ENCODE data around the gene DLEC1. TPM values are rescaled to one million over a fixed set of nuclear protein-coding genes. Genes with fewer than 3 reads are reported as not detected.

The DLEC1 gene
- total RNA-seq, 2 experiments from 2014 or later, result 3.8 to 4.2 TPM

GRCh38 chr3:38102444-38102814 lies 63.4 kb downstream of the DLEC1 start:
- no peak for DNase-seq
- Mint-ChIP-seq H3K9me3 (peaks cover 8% of the 10 kb centered on the region), H3K36me3 (ENCODE audit: low read depth) (no peaks in the 10 kb centered on the region), H3K27ac (no peak overlapping the region), H3K4me1 (no peaks in the 10 kb centered on the region), H3K27me3 (peaks cover 4% of the 10 kb centered on the region), H3K4me3 (no peak overlapping the region)
- ChIA-PET POLR2A (no interaction called here), CTCF (interaction anchor here (1.2 kb wide), 1 partner anchor 127 kb away, joined by 3 read pairs; no protein-coding TSS in a partner anchor)

- CTCF ChIA-PET, result no interaction called here
- Mint-ChIP-seq H3K9me3 (peaks cover 8% of the 10 kb centered on the region), H3K27ac (no peak overlapping the region)
Observed at GRCh38 chr3:38105525-38105924, 66.5 kb downstream of the DLEC1 start.

DNA sequence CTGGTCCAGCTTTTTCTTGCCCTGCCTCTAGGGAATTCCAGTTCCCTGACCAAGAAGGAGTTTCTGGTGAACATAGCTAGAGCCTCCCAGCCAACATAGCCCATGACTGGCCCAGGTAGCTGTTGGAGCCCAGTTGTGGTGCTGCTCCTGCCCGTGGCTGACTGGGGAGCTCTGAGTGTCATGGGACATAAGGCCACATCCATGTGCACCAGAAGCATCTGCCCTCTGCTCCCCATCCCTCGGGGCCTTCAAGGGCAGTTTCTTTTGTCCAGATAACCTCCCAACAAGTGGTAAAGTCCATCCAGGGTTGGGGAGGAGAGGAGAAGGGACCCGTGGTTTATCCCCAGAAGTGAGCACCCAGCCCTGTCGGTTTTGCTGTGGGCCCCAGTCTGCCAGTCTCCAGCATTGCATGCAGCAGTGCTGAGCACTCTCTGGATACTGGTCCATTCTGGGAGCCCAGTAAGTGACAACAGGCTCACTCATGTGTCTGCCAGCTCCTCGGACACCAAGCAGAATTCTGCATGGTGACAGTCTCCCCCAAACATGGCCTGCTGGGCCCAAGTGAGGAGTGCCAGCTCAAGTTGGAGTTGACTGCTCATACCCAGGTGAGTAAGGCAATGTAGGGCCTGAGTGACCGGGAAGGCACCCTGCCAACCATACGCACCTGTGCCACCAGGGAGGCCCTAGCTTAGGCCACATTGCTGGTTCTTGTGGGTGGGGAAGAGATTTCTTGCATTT lies 69.1 kb downstream of the DLEC1 start:
- H3K9me3 Mint-ChIP-seq, result peaks cover 8% of the 10 kb centered on the region
- H3K4me1 Mint-ChIP-seq, result no peaks in the 10 kb centered on the region
- H3K36me3 Mint-ChIP-seq (ENCODE audit: low read depth), result no peaks in the 10 kb centered on the region
- H3K4me3 Mint-ChIP-seq, result no peak overlapping the region
- peaks cover 4% of the 10 kb centered on the region for H3K27me3 Mint-ChIP-seq
- no peak for DNase-seq
- ChIA-PET POLR2A (interaction anchor here (1.5 kb wide), 1 partner anchor 9 kb away, joined by 3 read pairs; no protein-coding TSS in a partner anchor), CTCF (interaction anchor here (1.4 to 1.6 kb wide), 2 partner anchors 9 to 239 kb away, joined by 3 to 4 read pairs; partner anchors contain the start of gene XYLB)
- no peak overlapping the region for H3K27ac Mint-ChIP-seq

More at GRCh38 chr3:38105525-38105924, 66.5 kb downstream of the DLEC1 start:
- POLR2A ChIA-PET, result no interaction called here
- DNase-seq, result no peak
- Mint-ChIP-seq H3K4me3 (no peak overlapping the region), H3K27me3 (peaks cover 4% of the 10 kb centered on the region), H3K36me3 (ENCODE audit: low read depth) (no peaks in the 10 kb centered on the region), H3K4me1 (no peaks in the 10 kb centered on the region)

GRCh38 chr3:38108649-38109579 lies 69.9 kb downstream of the DLEC1 start:
- Mint-ChIP-seq H3K27ac (no peak overlapping the region), H3K4me3 (no peak overlapping the region), H3K36me3 (ENCODE audit: low read depth) (no peaks in the 10 kb centered on the region), H3K27me3 (peaks cover 1% of the 10 kb centered on the region), H3K9me3 (peaks cover 8% of the 10 kb centered on the region), H3K4me1 (no peaks in the 10 kb centered on the region)
- CTCF ChIA-PET, result interaction anchor here (1.4 kb wide), 1 partner anchor 238 kb away, joined by 3 read pairs; the partner anchor contains the start of gene XYLB
- POLR2A ChIA-PET, result interaction anchor here (1.5 kb wide), 1 partner anchor 8 kb away, joined by 3 read pairs; no protein-coding TSS in a partner anchor
- no peak for DNase-seq

- H3K4me1 Mint-ChIP-seq, result no peaks in the 10 kb centered on the region
Observed at GRCh38 chr3:38109580-38110313, 70.7 kb downstream of the DLEC1 start.

GRCh38 chr3:38110314-38111050 lies 71.5 kb downstream of the DLEC1 start:
- no peak for DNase-seq
- POLR2A ChIA-PET, result no interaction called here
- CTCF ChIA-PET, result no interaction called here
- Mint-ChIP-seq H3K27me3 (no peaks in the 10 kb centered on the region), H3K4me1 (no peaks in the 10 kb centered on the region), H3K9me3 (peaks cover 3% of the 10 kb centered on the region), H3K4me3 (no peak overlapping the region), H3K36me3 (ENCODE audit: low read depth) (no peaks in the 10 kb centered on the region), H3K27ac (no peak overlapping the region)

More at GRCh38 chr3:38109580-38110313, 70.7 kb downstream of the DLEC1 start:
- Mint-ChIP-seq H3K4me3 (no peak overlapping the region), H3K36me3 (ENCODE audit: low read depth) (no peaks in the 10 kb centered on the region), H3K9me3 (peaks cover 4% of the 10 kb centered on the region), H3K27ac (no peak overlapping the region), H3K27me3 (peaks cover 1% of the 10 kb centered on the region)
- ChIA-PET CTCF (no interaction called here), POLR2A (no interaction called here)
- no peak for DNase-seq

- ChIA-PET CTCF (no interaction called here), POLR2A (interaction anchor here (0.5 kb wide), 1 partner anchor 245 kb away, joined by 4 read pairs; no protein-coding TSS in a partner anchor)
- Mint-ChIP-seq H3K4me3 (no peak overlapping the region), H3K9me3 (no peaks in the 10 kb centered on the region), H3K4me1 (no peaks in the 10 kb centered on the region), H3K36me3 (ENCODE audit: low read depth) (no peaks in the 10 kb centered on the region), H3K27ac (no peak overlapping the region), H3K27me3 (no peaks in the 10 kb centered on the region)
- DNase-seq, result no peak
Observed at GRCh38 chr3:38111201-38111600, 72.2 kb downstream of the DLEC1 start.

- no peaks in the 10 kb centered on the region for H3K36me3 Mint-ChIP-seq (ENCODE audit: low read depth)
- CTCF ChIA-PET, result no interaction called here
- no peak overlapping the region for H3K4me3 Mint-ChIP-seq
- no peaks in the 10 kb centered on the region for H3K27me3 Mint-ChIP-seq
- H3K27ac Mint-ChIP-seq, result no peak overlapping the region
- no peaks in the 10 kb centered on the region for H3K9me3 Mint-ChIP-seq
- DNase-seq, result no peak
- no peaks in the 10 kb centered on the region for H3K4me1 Mint-ChIP-seq
- POLR2A ChIA-PET, result interaction anchor here (0.5 kb wide), 1 partner anchor 245 kb away, joined by 4 read pairs; no protein-coding TSS in a partner anchor
Observed at GRCh38 chr3:38111696-38112377, 72.8 kb downstream of the DLEC1 start.

DNA sequence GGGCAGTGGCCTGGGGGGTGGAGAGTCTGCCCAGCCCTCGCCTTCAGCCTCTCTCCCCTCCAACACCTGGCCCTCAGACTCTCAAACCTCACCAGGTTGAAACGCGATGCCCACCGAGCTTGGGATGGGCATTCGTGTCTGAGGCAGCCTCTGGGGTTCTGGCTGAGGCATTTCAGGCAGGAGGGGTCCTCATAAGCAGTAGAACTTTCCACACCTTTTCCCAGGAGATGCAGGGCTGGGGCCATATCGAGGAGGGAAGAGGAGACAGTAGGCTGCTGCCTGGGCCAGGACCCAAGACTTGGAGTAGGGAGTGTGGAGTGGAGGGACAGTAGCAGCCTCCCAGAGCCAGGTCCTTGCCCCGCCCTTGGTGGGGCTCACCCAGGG lies 73.4 kb downstream of the DLEC1 start:
- H3K36me3 Mint-ChIP-seq (ENCODE audit: low read depth), result no peaks in the 10 kb centered on the region
- H3K4me1 Mint-ChIP-seq, result no peaks in the 10 kb centered on the region
- no peaks in the 10 kb centered on the region for H3K27me3 Mint-ChIP-seq
- ChIA-PET POLR2A (no interaction called here), CTCF (no interaction called here)
- no peak for DNase-seq
- no peaks in the 10 kb centered on the region for H3K9me3 Mint-ChIP-seq
- H3K27ac Mint-ChIP-seq, result no peak overlapping the region
- H3K4me3 Mint-ChIP-seq, result no peak overlapping the region

DNA sequence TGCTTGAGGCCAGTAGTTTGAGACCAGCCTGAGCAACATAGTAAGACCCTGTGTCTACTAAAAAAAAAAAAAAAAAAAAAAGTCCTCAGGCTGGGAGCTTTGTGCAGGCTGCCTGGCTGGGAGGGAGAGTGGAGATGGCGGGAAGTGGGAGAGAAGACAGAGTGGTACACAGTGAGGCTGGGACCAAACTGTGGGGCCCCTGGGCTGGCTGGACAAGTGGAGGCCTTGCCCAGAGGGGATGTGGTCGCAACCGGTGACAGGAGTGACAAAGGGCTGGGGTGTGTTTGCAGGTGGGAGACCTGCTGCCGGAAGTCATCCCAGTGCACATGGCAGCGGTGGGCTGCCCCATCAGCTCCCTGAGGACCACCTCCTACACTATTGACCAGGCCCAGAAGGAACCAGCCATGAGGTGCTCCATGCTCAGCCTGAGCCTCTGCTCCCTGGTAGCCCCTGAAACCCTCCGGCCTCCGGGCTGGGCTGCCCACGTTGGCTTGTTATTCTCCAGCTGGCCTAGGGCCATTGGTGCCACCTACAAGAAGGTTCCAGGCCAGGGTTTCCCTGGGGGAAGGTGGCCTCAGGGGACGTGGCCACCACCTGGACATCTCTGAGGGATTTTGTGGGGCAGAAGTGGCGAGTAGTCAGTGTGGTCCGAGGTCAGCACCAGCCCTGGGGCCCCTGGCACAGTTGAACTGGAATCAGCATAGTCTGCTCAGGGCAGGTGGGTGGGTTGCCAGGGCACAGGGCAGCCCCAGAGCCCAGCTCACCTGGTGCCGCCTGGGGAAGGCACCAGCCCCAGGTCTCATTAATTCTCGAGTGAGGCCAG lies 75.3 kb downstream of the DLEC1 start:
- Mint-ChIP-seq H3K36me3 (ENCODE audit: low read depth) (peaks cover 4% of the 10 kb centered on the region), H3K27me3 (no peaks in the 10 kb centered on the region), H3K4me1 (peaks cover 3% of the 10 kb centered on the region), H3K4me3 (no peak overlapping the region), H3K27ac (no peak overlapping the region), H3K9me3 (no peaks in the 10 kb centered on the region)
- CTCF ChIA-PET, result no interaction called here
- POLR2A ChIA-PET, result no interaction called here
- no peak for DNase-seq

DNA sequence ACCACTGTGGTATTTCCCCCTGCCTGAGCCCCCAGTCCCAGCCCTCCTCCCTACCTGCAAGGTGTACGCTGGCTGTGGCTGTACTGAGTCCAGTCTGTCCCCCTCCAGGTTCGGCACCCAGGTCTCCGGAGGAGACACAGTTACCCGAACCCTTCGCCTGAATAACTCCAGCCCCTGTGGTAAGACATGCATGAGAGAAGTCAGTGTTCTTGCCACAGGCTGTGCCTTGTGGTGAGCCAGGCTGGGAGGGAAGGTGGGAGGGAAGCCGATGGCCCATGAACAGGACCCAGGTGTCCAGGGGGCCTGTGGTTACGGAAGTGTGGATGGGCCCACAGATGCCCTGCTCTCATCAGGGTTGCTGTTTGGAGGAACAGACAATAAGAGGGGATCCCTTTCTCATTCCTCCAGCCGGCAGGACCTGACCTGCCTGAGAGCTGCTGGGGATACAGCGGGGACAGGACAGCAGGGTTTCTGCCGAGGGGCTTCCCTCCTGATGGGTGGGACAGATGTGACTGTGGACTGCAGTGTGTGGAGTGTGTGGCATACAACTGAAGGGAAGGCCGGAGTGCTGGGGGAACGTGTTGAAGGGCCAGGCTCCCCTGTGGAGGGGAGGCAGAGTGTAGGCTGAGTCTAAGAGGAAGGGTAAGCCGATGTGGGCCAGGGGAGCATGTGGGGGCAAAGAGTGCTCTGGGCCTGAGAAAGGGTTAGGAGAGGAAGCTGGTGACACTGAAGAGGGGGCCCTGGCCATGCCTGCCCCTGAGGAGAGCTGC lies 76.1 kb downstream of the DLEC1 start:
- H3K27ac Mint-ChIP-seq, result no peak overlapping the region
- no peaks in the 10 kb centered on the region for H3K27me3 Mint-ChIP-seq
- no peaks in the 10 kb centered on the region for H3K9me3 Mint-ChIP-seq
- no peak for DNase-seq
- H3K4me1 Mint-ChIP-seq, result peaks cover 3% of the 10 kb centered on the region
- CTCF ChIA-PET, result interaction anchor here (1.1 to 4.6 kb wide), 2 partner anchors 24 to 364 kb away, joined by 3 to 24 read pairs; no protein-coding TSS in a partner anchor
- H3K4me3 Mint-ChIP-seq, result no peak overlapping the region
- POLR2A ChIA-PET, result no interaction called here
- H3K36me3 Mint-ChIP-seq (ENCODE audit: low read depth), result peaks cover 6% of the 10 kb centered on the region

Measured in activated CD4-positive, alpha-beta memory T cell treated with anti-CD3 and anti-CD28 coated beads, Interleukin-2, amount 10 ng/mL, durations not matched to agents 7 days and 5 days (primary cell).